ENCODE data around the gene ERFL.

Gene ERFL

DNA sequence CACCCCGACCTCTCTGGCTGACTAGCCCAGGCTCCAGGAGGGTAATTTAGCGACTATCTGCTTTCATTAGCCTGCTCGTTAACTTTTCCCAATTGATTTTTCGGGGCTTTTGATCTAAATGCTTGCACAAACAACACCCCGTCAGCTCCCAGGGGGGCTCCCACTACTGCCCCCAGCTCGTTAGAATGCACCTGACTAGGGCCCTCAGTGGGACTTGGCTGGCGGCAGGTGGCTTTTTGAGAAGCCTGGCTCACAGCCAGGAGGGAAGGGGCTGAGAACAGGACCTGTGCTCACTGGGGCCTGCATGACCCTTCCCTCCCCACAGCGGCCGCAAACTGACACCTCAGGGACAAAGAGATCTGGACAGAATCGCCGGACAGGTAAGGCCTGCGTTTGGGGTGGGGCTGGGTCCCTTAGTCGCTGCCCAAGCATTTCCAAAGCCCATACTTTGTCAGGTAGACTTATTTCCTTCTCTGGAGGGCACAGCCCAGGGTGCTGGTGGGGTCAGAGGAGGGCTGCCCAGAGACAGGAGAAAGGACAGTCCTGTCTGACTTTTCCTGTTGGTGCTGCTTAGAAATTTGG is 58.8 kb downstream of the ERFL start:
- no peak for DNase-seq (ENCODE audit: extremely low read depth, low read depth)
- H3K4me3 ChIP-seq (replicated peaks; ENCODE audit: low read depth, low read length) = no peak overlapping the region
- TF ChIP-seq CTCF (IDR thresholded peaks at IDR 0.05; ENCODE audit: low read depth, low read length, missing control alignments) = no peak

GRCh38 chr19:41868989-41869300 is 59.3 kb downstream of the ERFL start:
- TF ChIP-seq CTCF (IDR thresholded peaks at IDR 0.05; ENCODE audit: low read depth, low read length, missing control alignments) = no peak
- no peak overlapping the region for H3K4me3 ChIP-seq (replicated peaks; ENCODE audit: low read depth, low read length)
- DNase-seq (ENCODE audit: extremely low read depth, low read depth) = no peak

DNA sequence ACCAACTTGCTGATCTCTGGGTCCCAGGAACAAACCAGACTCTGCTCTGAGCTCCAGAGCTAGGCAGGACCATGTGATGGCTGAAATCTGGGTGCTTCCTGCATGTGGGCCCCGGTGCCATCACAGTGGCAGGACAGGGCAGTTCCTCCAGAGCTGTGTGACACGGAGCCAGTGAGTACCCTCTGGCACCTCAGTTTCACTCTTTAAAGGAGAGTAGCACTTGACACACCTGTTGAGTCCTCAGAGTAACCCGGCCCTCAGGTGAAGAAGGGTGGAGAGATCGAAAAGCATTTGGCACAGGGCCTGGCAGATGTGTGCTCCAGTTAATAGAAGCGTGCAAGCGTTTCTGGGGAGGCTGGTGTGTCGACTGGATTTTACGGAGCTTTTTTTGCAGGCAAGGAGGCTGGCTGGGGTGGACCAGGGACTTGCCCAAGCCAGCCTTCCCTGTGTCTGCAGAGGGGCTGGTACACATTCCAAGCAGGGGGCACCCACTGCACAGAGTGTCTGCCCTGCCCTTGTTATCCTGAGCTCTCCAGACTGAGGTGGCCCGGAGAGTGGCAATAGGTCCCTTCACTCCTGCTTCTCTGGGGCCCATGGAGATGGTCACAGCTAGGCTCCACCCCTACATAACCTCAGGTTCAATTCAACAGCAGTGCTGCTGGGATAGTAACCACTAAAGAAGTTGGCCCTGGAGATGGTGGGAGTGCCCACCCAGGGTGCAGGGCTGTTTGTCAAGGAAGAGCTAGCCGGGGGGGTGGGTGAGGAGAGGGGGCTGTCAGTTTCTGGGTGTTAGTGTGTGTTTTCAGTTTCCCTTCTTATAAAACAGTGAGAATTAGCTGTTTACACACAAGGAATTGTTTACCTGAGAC is 59.9 kb downstream of the ERFL start:
- no peak overlapping the region for H3K4me3 ChIP-seq (replicated peaks; ENCODE audit: low read depth, low read length)
- no peak for TF ChIP-seq CTCF (IDR thresholded peaks at IDR 0.05; ENCODE audit: low read depth, low read length, missing control alignments)
- no peak for DNase-seq (ENCODE audit: extremely low read depth, low read depth)

DNA sequence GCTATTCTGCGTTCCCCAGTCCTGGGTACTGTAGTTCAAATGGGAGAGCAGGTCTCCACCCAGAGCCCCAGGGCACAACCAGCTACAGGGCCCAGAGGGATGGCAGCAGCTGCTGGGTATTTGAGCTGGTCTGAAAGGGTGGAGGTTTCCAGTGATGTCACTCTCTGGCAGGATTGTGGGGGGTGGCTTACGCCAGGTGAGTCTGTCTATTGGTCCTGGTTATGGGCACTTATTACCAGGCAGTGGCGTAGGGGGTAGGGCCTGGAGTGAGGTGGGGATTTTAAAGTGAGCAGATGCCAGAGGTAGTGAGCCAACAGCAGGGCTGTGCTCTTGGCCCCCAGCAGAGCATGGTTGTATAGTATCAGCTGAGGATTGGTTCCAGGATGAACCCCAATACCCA is 62.0 kb downstream of the ERFL start:
- no peak for DNase-seq (ENCODE audit: extremely low read depth, low read depth)
- no peak overlapping the region for H3K4me3 ChIP-seq (replicated peaks; ENCODE audit: low read depth, low read length)
- no peak for TF ChIP-seq CTCF (IDR thresholded peaks at IDR 0.05; ENCODE audit: low read depth, low read length, missing control alignments)

- no peak for DNase-seq (ENCODE audit: extremely low read depth, low read depth)
- TF ChIP-seq CTCF (IDR thresholded peaks at IDR 0.05; ENCODE audit: low read depth, low read length, missing control alignments) = no peak
- peak overlapping the region; percentile 100 for H3K4me3 ChIP-seq (replicated peaks; ENCODE audit: low read depth, low read length)
Observed at GRCh38 chr19:41864374-41864773, 63.9 kb downstream of the ERFL start.

GRCh38 chr19:41863209-41863931 is 64.9 kb downstream of the ERFL start:
- H3K4me3 ChIP-seq (replicated peaks; ENCODE audit: low read depth, low read length) = peak overlapping the region; percentile 100
- TF ChIP-seq CTCF (IDR thresholded peaks at IDR 0.05; ENCODE audit: low read depth, low read length, missing control alignments) = no peak
- DNase-seq (ENCODE audit: extremely low read depth, low read depth) = no peak
